SK-N-SH treated with all-trans-retinoic acid at 6 μM for 48 hours (cell line): ENCODE data around the gene TEX52.

Experiments used
- ATAC-seq: fragments of 200-7000 bp; cut with Tn5 transposase; 3 replicates; pipeline ENCODE4 v1.9.1; 2020; ENCODE audit warnings: mild to moderate bottlenecking, moderate library complexity
- BACH2 ChIP-seq: fragments of 250-450 bp; sonication (Bioruptor Pico); IDR thresholded peaks from 2 replicates; pipeline ENCODE4 v1.9.0; 2021; ENCODE audit warnings: mild to moderate bottlenecking, borderline replicate concordance
- CSDC2 ChIP-seq: fragments of 250-450 bp; sonication (Bioruptor Pico); IDR thresholded peaks from 2 replicates; pipeline ENCODE4 v1.5.0; 2020; ENCODE audit warnings: mild to moderate bottlenecking, moderate library complexity
- GLIS3 ChIP-seq: fragments of 250-450 bp; sonication (Bioruptor Pico); IDR thresholded peaks from 2 replicates; pipeline ENCODE4 v1.5.0; 2020; ENCODE audit warnings: mild to moderate bottlenecking, moderate library complexity
- ISL1 ChIP-seq: fragments of 250-450 bp; sonication (Bioruptor Pico); IDR thresholded peaks from 2 replicates; pipeline ENCODE4 v2.1.2; 2022; ENCODE audit warnings: mild to moderate bottlenecking, moderate library complexity
- OSR1 ChIP-seq: fragments of 250-450 bp; sonication (Bioruptor Pico); IDR thresholded peaks from 2 replicates; pipeline ENCODE4 v1.8.0; 2022; ENCODE audit warnings: moderate library complexity, mild to moderate bottlenecking, inconsistent platforms
- PPARA ChIP-seq: fragments of 250-450 bp; sonication (Bioruptor Pico); IDR thresholded peaks from 2 replicates; pipeline ENCODE4 v1.5.0; 2020; ENCODE audit warnings: mild to moderate bottlenecking, borderline replicate concordance
- SNAI2 ChIP-seq: fragments of 250-450 bp; sonication (Bioruptor Pico); IDR thresholded peaks from 2 replicates; pipeline ENCODE4 v1.5.0; 2020; ENCODE audit warnings: mild to moderate bottlenecking, moderate library complexity
- TCF4 ChIP-seq: fragments of 250-450 bp; sonication (Bioruptor Pico); IDR thresholded peaks from 2 replicates; pipeline ENCODE4 v1.8.0; 2021; ENCODE audit warnings: mild to moderate bottlenecking, moderate library complexity, borderline replicate concordance
- TSHZ2 ChIP-seq: fragments of 250-450 bp; sonication (Bioruptor Pico); IDR thresholded peaks from 2 replicates; pipeline ENCODE4 v1.5.0; 2020; ENCODE audit warnings: mild to moderate bottlenecking, moderate library complexity
- ZC3H10 ChIP-seq: fragments of 250-450 bp; sonication (Bioruptor Pico); IDR thresholded peaks from 2 replicates; pipeline ENCODE4 v1.5.1; 2021; ENCODE audit warnings: mild to moderate bottlenecking, moderate library complexity
- ZFP3 ChIP-seq: fragments of 250-450 bp; sonication (Bioruptor Pico); IDR thresholded peaks from 2 replicates; pipeline ENCODE4 v1.5.0; 2020; ENCODE audit warnings: mild to moderate bottlenecking, moderate library complexity
- ZFP30 ChIP-seq: fragments of 450-650 bp; formaldehyde crosslinking; IDR thresholded peaks from 2 replicates; pipeline ENCODE4 v1.5.0; 2022; ENCODE audit warnings: mild to moderate bottlenecking, moderate library complexity
- ZNF565 ChIP-seq: fragments of 450-650 bp; formaldehyde crosslinking; conservative IDR thresholded peaks from 2 replicates; pipeline ENCODE4 v1.5.0; 2020; ENCODE audit warnings: low read depth, mild to moderate bottlenecking, moderate library complexity
- ZNF8 ChIP-seq: fragments of 450-650 bp; formaldehyde crosslinking; IDR thresholded peaks from 2 replicates; pipeline ENCODE4 v1.5.0; 2020; ENCODE audit warnings: mild to moderate bottlenecking, moderate library complexity
- TF ChIP-seq, protein P1 (sequence below): fragments of 250-450 bp; sonication (Bioruptor Pico); IDR thresholded peaks from 2 replicates; pipeline ENCODE4 v1.5.1; 2020; ENCODE audit warnings: low read depth, mild to moderate bottlenecking, moderate library complexity
- TF ChIP-seq, protein P2 (sequence below): fragments of 250-450 bp; sonication (Bioruptor Pico); IDR thresholded peaks from 2 replicates; pipeline ENCODE4 v1.8.0; 2020; ENCODE audit warnings: mild to moderate bottlenecking, moderate library complexity, borderline replicate concordance

Gene TEX52

GRCh38 chr12:2886768-2887450, 30.1 kb upstream of the TEX52 start (continued):
- TF ChIP-seq PPARA (no peak), ISL1 (no peak), ZFP30 (no peak), ZC3H10 (CRISPR knock-in tag) (no peak), ZFP3 (CRISPR knock-in tag) (no peak)
- TF ChIP-seq, all 23 proteins: peak for 0

- no peak for TF ChIP-seq ZNF565 (CRISPR knock-in tag)
- TF ChIP-seq, protein P1, sequence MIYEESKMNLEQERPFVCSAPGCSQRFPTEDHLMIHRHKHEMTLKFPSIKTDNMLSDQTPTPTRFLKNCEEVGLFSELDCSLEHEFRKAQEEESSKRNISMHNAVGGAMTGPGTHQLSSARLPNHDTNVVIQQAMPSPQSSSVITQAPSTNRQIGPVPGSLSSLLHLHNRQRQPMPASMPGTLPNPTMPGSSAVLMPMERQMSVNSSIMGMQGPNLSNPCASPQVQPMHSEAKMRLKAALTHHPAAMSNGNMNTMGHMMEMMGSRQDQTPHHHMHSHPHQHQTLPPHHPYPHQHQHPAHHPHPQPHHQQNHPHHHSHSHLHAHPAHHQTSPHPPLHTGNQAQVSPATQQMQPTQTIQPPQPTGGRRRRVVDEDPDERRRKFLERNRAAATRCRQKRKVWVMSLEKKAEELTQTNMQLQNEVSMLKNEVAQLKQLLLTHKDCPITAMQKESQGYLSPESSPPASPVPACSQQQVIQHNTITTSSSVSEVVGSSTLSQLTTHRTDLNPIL: no peak
- no peak for TF ChIP-seq ZFP3 (CRISPR knock-in tag)
- TF ChIP-seq ZNF8 (CRISPR knock-in tag): no peak
- TF ChIP-seq BACH2 (CRISPR knock-in tag): no peak
- TF ChIP-seq OSR1 (CRISPR knock-in tag): no peak
- TF ChIP-seq PPARA: no peak
- no peak for ATAC-seq
Observed at GRCh38 chr12:2884810-2885209, 28.0 kb upstream of the TEX52 start.

DNA sequence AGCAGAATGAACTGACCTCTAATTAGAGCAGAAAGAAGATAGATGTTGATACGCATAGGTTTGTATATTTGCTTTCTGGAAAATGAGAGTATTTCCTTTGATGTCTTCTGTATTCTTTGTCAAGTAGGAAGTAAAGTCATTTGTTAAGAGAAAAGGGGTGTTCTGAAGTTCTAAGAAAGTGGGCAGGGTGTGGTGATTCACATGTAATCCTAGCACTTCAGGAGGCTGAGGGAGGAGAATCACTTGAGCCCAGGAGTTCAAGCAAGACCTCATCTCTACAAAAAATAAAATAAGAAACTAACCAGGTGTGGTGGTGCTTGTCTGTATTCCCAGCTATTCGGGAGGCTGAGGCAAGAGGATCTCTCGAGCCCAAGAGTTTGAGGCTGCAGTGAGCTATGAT, 23.0 kb upstream of the TEX52 start:
- TF ChIP-seq ZFP3 (CRISPR knock-in tag): no peak
- TF ChIP-seq, all 23 proteins: peak for 0
- no peak for ATAC-seq

- TF ChIP-seq CSDC2 (CRISPR knock-in tag): no peak
- TF ChIP-seq ZNF565 (CRISPR knock-in tag): no peak
- no peak for TF ChIP-seq TCF4
- no peak for TF ChIP-seq TSHZ2 (CRISPR knock-in tag)
- TF ChIP-seq GLIS3: no peak
- TF ChIP-seq PPARA: no peak
- no peak for ATAC-seq
Observed at GRCh38 chr12:2877953-2878732, 21.3 kb upstream of the TEX52 start.

- TF ChIP-seq SNAI2 (CRISPR knock-in tag) (no peak), TSHZ2 (CRISPR knock-in tag) (0 out of 2 replicates have a peak, but pooled peaks have one; percentile 38), ZC3H10 (CRISPR knock-in tag) (no peak), ZNF8 (CRISPR knock-in tag) (no peak)
- TF ChIP-seq, protein P2, sequence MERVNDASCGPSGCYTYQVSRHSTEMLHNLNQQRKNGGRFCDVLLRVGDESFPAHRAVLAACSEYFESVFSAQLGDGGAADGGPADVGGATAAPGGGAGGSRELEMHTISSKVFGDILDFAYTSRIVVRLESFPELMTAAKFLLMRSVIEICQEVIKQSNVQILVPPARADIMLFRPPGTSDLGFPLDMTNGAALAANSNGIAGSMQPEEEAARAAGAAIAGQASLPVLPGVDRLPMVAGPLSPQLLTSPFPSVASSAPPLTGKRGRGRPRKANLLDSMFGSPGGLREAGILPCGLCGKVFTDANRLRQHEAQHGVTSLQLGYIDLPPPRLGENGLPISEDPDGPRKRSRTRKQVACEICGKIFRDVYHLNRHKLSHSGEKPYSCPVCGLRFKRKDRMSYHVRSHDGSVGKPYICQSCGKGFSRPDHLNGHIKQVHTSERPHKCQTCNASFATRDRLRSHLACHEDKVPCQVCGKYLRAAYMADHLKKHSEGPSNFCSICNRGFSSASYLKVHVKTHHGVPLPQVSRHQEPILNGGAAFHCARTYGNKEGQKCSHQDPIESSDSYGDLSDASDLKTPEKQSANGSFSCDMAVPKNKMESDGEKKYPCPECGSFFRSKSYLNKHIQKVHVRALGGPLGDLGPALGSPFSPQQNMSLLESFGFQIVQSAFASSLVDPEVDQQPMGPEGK (CRISPR knock-in tag): no peak
- ATAC-seq: peak; percentile 93
Observed at GRCh38 chr12:2877047-2877952, 20.5 kb upstream of the TEX52 start, which contains the start of the genes FOXM1 and RHNO1. TSS of gene FOXM1 (minus strand) at chr12:2877174. CDS start at chr12:2874478, 2,696 bp downstream. TSS of gene RHNO1 (plus strand) at chr12:2877223. CDS start at chr12:2885367, 8,144 bp downstream.
